ENCODE results near the gene HSPA8. TPM values are rescaled to one million over a fixed set of nuclear protein-coding genes. Genes with fewer than 3 reads are reported as not detected.

HSPA8 gene
- total and polyA plus RNA-seq, 2 of the 4 experiments (the other 2 are of a cell fraction), result 2,309 to 4,346 TPM

DNA sequence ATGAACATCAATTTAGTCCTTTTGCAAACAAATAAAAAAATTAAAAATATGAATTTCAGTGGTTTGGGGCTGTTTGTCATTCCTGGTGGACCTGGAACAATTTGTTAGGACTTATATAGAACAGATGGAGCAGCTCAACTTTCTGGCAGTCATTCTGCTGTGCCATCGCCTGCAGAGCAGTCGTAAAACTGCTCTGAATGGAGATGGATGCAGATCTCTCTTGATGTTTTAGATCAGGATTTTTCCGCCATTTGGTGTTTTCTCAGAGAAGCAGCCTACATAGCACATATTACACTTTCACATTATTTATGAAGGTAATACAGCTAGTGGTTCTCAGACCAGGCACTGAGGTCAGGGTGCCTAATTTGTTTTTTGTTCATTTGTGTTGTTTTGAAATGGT is 31.8 kb upstream of the HSPA8 start:
- Histone ChIP-seq H3K23ac (ENCODE audit: low read depth, low read length) (no peak overlapping the region), H2BK15ac (ENCODE audit: low read depth, low read length) (no peak overlapping the region), H2AFZ (replicated peaks; ENCODE audit: low read length, poor library complexity) (no peak overlapping the region), H3K4me2 (ENCODE audit: low read depth, low read length) (no peak overlapping the region), H3K27me3 (ENCODE audit: control insufficient read depth, insufficient read depth, low read length) (no peaks in the 10 kb centered on the region), H2BK120ac (ENCODE audit: low read depth, low read length) (no peak overlapping the region), H3K56ac (ENCODE audit: extremely low read depth, insufficient read depth, low read length) (no peak overlapping the region), H3K4me1 (ENCODE audit: control insufficient read depth, insufficient read depth, low read length) (no peaks in the 10 kb centered on the region), H2AK9ac (replicated peaks; ENCODE audit: low read depth, low read length, poor library complexity) (no peak overlapping the region), H4K91ac (ENCODE audit: insufficient read depth, low read depth, low read length) (no peak overlapping the region), H3K27ac (ENCODE audit: insufficient read depth, low read length) (no peak overlapping the region), H2BK20ac (ENCODE audit: low read depth, low read length) (no peak overlapping the region), H3K9me3 (ENCODE audit: control insufficient read depth, insufficient read depth, low read length) (no peaks in the 10 kb centered on the region), H2BK5ac (ENCODE audit: low read depth, low read length, poor library complexity, severe bottlenecking) (no peak overlapping the region), H4K8ac (ENCODE audit: low read depth in 2 of 2, low read length in 2 of 2) (no peak overlapping the region), H3K9me1 (ENCODE audit: insufficient read depth, low read length) (no peaks in the 10 kb centered on the region), H3K36me3 (ENCODE audit: control insufficient read depth, insufficient read depth, low read length) (peaks cover 52% of the 10 kb centered on the region), H4K20me1 (ENCODE audit: insufficient read depth, low read length) (no peaks in the 10 kb centered on the region), H3K79me1 (ENCODE audit: low read depth in 1 of 2, low read length in 2 of 2) (peaks cover 23 to 41% of the 10 kb centered on the region in 2 experiments), H3K9ac (ENCODE audit: low read depth, low read length) (no peak overlapping the region), H3K14ac (replicated peaks; ENCODE audit: low read depth, low read length) (no peak overlapping the region), H3K4me3 (ENCODE audit: insufficient read depth, low read depth, low read length) (no peak overlapping the region), H3K4ac (ENCODE audit: low read depth, low read length) (no peak overlapping the region), H2AK5ac (ENCODE audit: low read depth, low read length) (no peak overlapping the region), H3K18ac (ENCODE audit: low read depth, low read length) (no peak overlapping the region), H4K5ac (ENCODE audit: low read depth, low read length) (no peak overlapping the region)
- ChIA-PET CTCF (no interaction called here), POLR2A (ENCODE audit: unreplicated experiment) (no interaction called here)
- dilution Hi-C loops (cut with HindIII; ENCODE audit: low sequenced_read_pairs, unreplicated experiment) (no loop called here), in situ Hi-C loops (cut with MboI; ENCODE audit: low sequenced_read_pairs) (no loop called here), intact Hi-C loops (cut with micrococcal nuclease) (no loop called here)
- ATAC-seq (ENCODE audit: low read depth) (no peak), DNase-seq (no peak)
- BruUV-seq (replicated peaks), result no TSS peak
- no CpG with 5 or more reads among the region's 3 CpGs for WGBS, 2 experiments (ENCODE audit: extremely low coverage in 2 of 2, insufficient read length in 1 of 2)
- TF ChIP-seq FOS (IDR thresholded peaks at IDR 0.05; ENCODE audit: low read depth, low read length) (no peak), BHLHE40 (IDR thresholded peaks at IDR 0.05; ENCODE audit: low read depth, low read length) (no peak), MXI1 (IDR thresholded peaks at IDR 0.05; ENCODE audit: borderline replicate concordance, low read depth, low read length) (no peak), CHD1 (IDR thresholded peaks at IDR 0.05; ENCODE audit: low read depth, low read length) (no peak), NFE2L2 (IDR thresholded peaks at IDR 0.05; ENCODE audit: low read depth, low read length) (no peak), MAZ (IDR thresholded peaks at IDR 0.05; ENCODE audit: borderline replicate concordance, low read depth, low read length) (no peak)
